Osteocyte (in vitro differentiated cells): ENCODE results near the gene SARS2. TPM values are rescaled to one million over a fixed set of nuclear protein-coding genes. Genes with fewer than 3 reads are reported as not detected.

Source experiments
- DNase-seq: peaks from one replicate; pipeline ENCODE4 v3.0.0; 2021; ENCODE audit warnings: mixed read lengths; ENCODE audit not compliant: unreplicated experiment; ENCODE audit errors: extremely low spot score
- H3K27ac Mint-ChIP-seq: one replicate; pipeline ENCODE4 v1.8.0; 2021; ENCODE audit warnings: mild to moderate bottlenecking, mixed read lengths; ENCODE audit not compliant: unreplicated experiment
- H3K27me3 Mint-ChIP-seq: one replicate; pipeline ENCODE4 v1.8.0; 2021; ENCODE audit warnings: mixed read lengths; ENCODE audit not compliant: unreplicated experiment
- H3K36me3 Mint-ChIP-seq: one replicate; pipeline ENCODE4 v1.8.0; 2021; ENCODE audit warnings: mixed read lengths; ENCODE audit not compliant: unreplicated experiment
- H3K4me1 Mint-ChIP-seq: one replicate; pipeline ENCODE4 v1.8.0; 2021; ENCODE audit warnings: mixed read lengths; ENCODE audit not compliant: unreplicated experiment
- H3K4me3 Mint-ChIP-seq: one replicate; pipeline ENCODE4 v1.8.0; 2021; ENCODE audit warnings: mild to moderate bottlenecking, moderate library complexity, mixed read lengths; ENCODE audit not compliant: unreplicated experiment
- H3K9me3 Mint-ChIP-seq: one replicate; pipeline ENCODE4 v1.8.0; 2021; ENCODE audit warnings: mixed read lengths; ENCODE audit not compliant: unreplicated experiment
- total RNA-seq: library from RNA; stranded (reverse); gene quantifications from 2 replicates; pipeline ENCODE4 v1.2.1, GENCODE V29; 2021
- TF ChIP-seq, protein P1 (sequence below): fragments of 200-600 bp; sonication (generic); IDR thresholded peaks from 2 replicates; pipeline ENCODE4 v1.5.0; 2021; ENCODE audit warnings: antibody characterized with exemption, mild to moderate bottlenecking, moderate library complexity

Gene SARS2
- total RNA-seq, 1 donor from 2014 or later = 26.7 TPM

DNA sequence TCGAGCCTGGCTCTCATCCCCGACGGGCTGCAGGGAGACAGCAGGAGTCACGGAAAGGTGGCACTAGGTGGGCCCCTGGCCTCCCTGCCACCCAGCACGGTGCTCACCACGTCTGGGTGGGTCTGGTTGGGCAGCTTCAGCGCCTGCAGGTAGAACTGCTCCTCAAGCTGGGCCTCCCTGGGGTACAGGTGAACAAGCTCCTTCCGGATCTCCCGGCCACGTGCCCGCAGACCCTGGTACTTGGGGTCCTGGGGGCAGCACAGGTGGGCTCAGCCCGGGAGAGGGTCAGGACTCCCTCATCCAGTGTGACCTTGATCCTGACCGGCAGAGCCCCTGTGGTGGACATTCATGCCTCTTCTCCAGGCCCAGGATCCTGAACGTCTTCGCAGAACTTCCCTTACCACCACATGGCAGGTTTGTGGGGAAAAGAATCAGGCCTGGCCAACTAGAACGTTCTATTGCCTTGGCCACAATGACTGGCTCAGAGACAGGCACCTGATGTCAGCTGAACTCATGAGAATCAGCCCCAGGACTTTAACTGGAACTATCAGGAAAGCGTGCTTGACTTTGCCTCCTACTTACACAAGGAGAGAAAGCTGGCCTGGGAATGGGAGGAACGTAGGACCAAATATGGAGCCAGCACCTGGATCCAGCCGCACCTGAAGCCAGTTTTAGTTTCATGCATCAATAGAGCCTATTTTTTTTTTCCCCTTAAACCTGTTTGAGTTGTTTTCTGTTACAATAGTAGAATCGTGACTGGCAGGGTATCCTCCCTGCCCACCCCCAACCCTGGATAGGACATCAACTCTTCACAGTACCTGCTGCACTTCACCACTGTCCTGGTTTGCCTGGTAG is 8.9 kb downstream of the SARS2 start:
- no peaks in the 10 kb centered on the region for H3K9me3 Mint-ChIP-seq
- peaks cover 6% of the 10 kb centered on the region for H3K36me3 Mint-ChIP-seq
- DNase-seq = no peak
- H3K27me3 Mint-ChIP-seq = no peaks in the 10 kb centered on the region
- no peak overlapping the region for H3K4me3 Mint-ChIP-seq
- no peak overlapping the region for H3K27ac Mint-ChIP-seq
- no peaks in the 10 kb centered on the region for H3K4me1 Mint-ChIP-seq
- TF ChIP-seq, protein P1, sequence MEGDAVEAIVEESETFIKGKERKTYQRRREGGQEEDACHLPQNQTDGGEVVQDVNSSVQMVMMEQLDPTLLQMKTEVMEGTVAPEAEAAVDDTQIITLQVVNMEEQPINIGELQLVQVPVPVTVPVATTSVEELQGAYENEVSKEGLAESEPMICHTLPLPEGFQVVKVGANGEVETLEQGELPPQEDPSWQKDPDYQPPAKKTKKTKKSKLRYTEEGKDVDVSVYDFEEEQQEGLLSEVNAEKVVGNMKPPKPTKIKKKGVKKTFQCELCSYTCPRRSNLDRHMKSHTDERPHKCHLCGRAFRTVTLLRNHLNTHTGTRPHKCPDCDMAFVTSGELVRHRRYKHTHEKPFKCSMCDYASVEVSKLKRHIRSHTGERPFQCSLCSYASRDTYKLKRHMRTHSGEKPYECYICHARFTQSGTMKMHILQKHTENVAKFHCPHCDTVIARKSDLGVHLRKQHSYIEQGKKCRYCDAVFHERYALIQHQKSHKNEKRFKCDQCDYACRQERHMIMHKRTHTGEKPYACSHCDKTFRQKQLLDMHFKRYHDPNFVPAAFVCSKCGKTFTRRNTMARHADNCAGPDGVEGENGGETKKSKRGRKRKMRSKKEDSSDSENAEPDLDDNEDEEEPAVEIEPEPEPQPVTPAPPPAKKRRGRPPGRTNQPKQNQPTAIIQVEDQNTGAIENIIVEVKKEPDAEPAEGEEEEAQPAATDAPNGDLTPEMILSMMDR = no peak

DNA sequence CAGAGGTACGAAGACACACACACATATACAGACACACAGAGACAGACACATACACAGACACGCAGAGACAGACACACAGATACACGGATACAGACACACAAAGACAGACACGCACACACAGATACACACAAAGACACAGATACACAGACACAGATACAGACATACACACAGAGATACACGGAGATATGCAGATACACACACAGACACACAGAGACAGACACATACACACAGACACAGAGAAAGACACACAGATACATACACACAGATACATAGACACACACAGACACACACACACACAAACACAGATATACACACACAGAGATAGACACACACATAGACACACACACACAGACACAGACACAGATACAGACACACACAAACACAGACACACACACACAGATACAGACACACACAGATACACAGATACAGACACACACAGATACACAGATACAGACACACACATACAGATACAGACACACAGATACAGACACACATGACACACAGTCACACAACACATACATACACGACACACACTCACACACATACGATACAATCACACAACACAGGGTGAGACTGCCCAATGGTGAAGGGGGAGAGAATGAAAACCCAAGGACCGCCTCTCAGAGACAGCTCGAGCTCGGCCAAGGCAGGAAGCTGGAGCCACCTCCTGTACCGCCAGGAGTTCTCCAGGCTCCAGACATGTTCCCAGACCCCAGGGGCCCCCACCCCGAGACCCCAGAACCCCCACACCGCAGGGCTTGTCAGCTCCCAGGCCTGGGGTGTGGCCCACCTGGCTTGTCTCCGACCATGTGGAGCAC is 9.8 kb downstream of the SARS2 start:
- H3K27me3 Mint-ChIP-seq = no peaks in the 10 kb centered on the region
- TF ChIP-seq, protein P1 = no peak
- H3K4me3 Mint-ChIP-seq = no peak overlapping the region
- no peak for DNase-seq
- no peaks in the 10 kb centered on the region for H3K9me3 Mint-ChIP-seq
- no peak overlapping the region for H3K27ac Mint-ChIP-seq
- H3K4me1 Mint-ChIP-seq = no peaks in the 10 kb centered on the region
- peaks cover 6% of the 10 kb centered on the region for H3K36me3 Mint-ChIP-seq

DNA sequence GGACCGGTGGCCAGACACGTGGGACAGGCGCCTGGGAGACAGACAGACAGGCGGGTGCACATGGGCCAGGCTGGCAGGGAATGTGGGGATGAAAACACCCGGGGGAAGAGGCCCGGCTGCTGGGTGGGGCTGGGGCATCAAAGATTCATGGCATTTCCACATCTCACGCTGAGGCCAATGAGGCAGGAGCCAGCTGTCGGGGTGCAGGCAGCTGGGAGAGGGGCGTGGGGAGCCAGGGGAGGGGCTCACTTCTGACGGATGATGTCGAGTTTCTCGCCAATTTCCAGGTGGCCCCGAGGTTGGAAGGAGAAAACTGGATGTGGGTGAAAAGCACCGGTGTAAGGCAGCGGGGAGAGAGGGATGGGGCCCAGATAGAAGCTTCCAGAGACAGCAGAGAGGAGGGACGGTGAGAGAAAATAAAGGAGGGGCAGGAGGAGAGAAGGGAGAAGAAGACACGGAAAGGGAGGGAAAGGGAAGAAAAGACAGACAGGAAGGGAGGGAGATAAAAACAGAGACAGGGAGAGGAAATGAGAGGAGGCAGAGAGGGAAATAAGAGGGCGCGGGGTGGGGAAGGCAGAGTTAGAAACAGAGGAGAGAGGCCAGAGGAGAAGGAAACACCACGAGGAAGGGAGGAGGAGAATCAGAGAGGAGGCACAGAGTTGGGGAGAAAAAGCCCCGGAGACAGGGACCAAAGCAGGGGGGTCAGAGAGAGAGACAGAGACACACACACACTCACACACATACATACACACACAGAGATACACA is 10.5 kb downstream of the SARS2 start:
- H3K27me3 Mint-ChIP-seq = no peaks in the 10 kb centered on the region
- H3K27ac Mint-ChIP-seq = no peak overlapping the region
- no peaks in the 10 kb centered on the region for H3K4me1 Mint-ChIP-seq
- H3K4me3 Mint-ChIP-seq = no peak overlapping the region
- H3K36me3 Mint-ChIP-seq = peaks cover 2% of the 10 kb centered on the region
- TF ChIP-seq, protein P1 = no peak
- no peaks in the 10 kb centered on the region for H3K9me3 Mint-ChIP-seq
- no peak for DNase-seq

DNA sequence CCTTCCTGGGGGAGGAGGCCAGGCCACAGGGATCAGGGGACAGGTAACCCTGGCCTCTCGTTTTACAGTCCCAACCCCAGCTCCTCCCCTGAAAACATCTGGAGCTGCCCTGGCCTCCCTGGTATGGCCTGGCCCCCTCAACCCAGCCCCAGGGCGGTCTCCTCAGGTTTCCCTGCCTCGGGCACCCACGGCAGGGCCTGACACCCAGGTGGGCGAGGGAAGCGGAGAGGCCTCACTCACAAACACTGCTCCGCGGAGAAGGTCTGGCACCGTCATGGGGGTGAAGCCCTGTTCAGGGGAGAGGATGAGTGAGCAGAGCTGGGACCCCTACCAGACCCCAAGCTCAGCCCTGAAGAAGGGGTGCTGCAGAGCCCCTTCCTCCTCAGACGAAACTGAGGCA is 12.0 kb downstream of the SARS2 start:
- DNase-seq = no peak
- TF ChIP-seq, protein P1 = no peak
- Mint-ChIP-seq H3K4me1 (no peaks in the 10 kb centered on the region), H3K36me3 (peaks cover 2% of the 10 kb centered on the region), H3K27ac (no peak overlapping the region), H3K9me3 (no peaks in the 10 kb centered on the region), H3K4me3 (no peak overlapping the region), H3K27me3 (no peaks in the 10 kb centered on the region)
